Skeletal muscle tissue (tissue), 4 donors: ENCODE data around the gene CLDN4. TPM values are rescaled to one million over a fixed set of nuclear protein-coding genes. Genes with fewer than 3 reads are reported as not detected.
"Not testable (repeated sequence)": the region's sequence is repeated elsewhere in the genome, so short reads cannot be mapped to it uniquely, and the experiment has no call there.

Source experiments
- H3K27ac ChIP-seq: one replicate; pipeline ENCODE4 v1.7.0; 2013; ENCODE audit warnings: mild to moderate bottlenecking, low read depth, low read length, inconsistent platforms
- H3K27me3 ChIP-seq, 3 donors: one replicate each; pipeline ENCODE4 v1.7.0; 2013; ENCODE audit warnings: low read length in 3 of 3; ENCODE audit not compliant: control insufficient read depth in 3 of 3, insufficient read depth in 3 of 3
- H3K36me3 ChIP-seq, 3 donors: one replicate each; pipeline ENCODE4 v1.7.0; 2013; ENCODE audit warnings: low read length in 3 of 3; ENCODE audit not compliant: control insufficient read depth in 3 of 3, insufficient read depth in 3 of 3
- H3K4me1 ChIP-seq, 3 donors: one replicate each; pipeline ENCODE4 v1.7.0; 2013; ENCODE audit warnings: low read length in 3 of 3, mild to moderate bottlenecking in 3 of 3; ENCODE audit not compliant: control insufficient read depth in 3 of 3, insufficient read depth in 3 of 3
- H3K4me3 ChIP-seq, 3 donors: one replicate each; pipeline ENCODE4 v1.7.0; 2013; ENCODE audit warnings: low read length in 3 of 3
- H3K9ac ChIP-seq, 3 donors: one replicate each; pipeline ENCODE4 v1.7.0; 2013; ENCODE audit warnings: low read length in 3 of 3, mild to moderate bottlenecking in 3 of 3, moderate library complexity in 2 of 3, low read depth in 1 of 3
- H3K9me3 ChIP-seq, 3 donors: one replicate each; pipeline ENCODE4 v1.7.0; 2013; ENCODE audit warnings: low read length in 3 of 3; ENCODE audit not compliant: control insufficient read depth in 3 of 3
- total RNA-seq: library from RNA; depleted of rRNA; stranded (reverse); fragments of >200 nt; gene quantifications from one replicate; pipeline ENCODE4 v1.2.3, GENCODE V29; 2014
- donor health status: Osteomylitis.

Gene CLDN4, protein sequence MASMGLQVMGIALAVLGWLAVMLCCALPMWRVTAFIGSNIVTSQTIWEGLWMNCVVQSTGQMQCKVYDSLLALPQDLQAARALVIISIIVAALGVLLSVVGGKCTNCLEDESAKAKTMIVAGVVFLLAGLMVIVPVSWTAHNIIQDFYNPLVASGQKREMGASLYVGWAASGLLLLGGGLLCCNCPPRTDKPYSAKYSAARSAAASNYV
- not detected for total RNA-seq

DNA sequence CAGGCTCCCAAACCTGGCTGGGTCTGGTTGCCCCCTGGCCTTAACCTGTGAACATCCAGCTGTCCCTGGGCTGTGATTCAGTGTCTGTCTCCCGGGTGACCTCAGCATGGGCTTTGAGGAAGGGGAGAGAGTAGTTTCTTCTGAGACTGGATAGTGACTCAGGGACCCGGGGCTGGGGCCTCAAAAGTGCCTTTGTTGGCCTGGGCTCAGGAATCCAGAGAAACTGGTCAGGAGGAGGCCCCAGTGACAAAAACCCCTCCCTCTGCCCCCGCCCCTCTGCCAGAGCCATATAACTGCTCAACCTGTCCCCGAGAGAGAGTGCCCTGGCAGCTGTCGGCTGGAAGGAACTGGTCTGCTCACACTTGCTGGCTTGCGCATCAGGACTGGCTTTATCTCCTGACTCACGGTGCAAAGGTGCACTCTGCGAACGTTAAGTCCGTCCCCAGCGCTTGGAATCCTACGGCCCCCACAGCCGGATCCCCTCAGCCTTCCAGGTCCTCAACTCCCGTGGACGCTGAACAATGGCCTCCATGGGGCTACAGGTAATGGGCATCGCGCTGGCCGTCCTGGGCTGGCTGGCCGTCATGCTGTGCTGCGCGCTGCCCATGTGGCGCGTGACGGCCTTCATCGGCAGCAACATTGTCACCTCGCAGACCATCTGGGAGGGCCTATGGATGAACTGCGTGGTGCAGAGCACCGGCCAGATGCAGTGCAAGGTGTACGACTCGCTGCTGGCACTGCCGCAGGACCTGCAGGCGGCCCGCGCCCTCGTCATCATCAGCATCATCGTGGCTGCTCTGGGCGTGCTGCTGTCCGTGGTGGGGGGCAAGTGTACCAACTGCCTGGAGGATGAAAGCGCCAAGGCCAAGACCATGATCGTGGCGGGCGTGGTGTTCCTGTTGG is at the start of gene CLDN4:
Gene CLDN4, plus strand, starts transcription at position 316 of the 903 bp plus-strand sequence. Its CDS starts 206 bp downstream, at position 522.
- Histone ChIP-seq H3K27me3 (peaks cover 0 to 25% (median 11%) of the 10 kb centered on the region in 3 donors), H3K4me1 (peaks cover 11% of the 10 kb centered on the region in 3 donors), H3K27ac (no peak within 1 kb of the TSS), H3K36me3 (no peaks in the 10 kb centered on the region), H3K9ac (no peak within 1 kb of the TSS), H3K9me3 (no peaks in the 10 kb centered on the region), H3K4me3 (peak within 1 kb of the TSS in 1 of 3 donors; percentile 2)

DNA sequence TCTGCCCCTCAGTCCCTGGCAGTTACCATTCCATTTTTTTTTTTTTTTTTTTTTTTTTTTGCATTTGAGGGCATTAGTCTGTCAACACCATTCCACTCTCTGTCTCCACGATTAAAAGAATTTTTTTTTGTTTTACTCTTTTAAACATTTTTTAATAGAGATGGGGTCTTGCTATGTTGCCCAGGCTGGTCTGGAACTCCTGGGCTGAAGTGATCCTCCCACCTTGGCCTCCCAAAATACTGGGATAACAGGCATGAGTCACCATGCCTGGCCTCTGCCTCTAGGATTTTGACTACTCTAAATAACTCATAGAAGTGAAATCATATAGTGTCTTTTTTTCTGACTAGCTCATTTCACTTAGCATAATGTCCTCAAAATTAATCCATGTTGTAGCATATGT is 44.2 kb upstream of the CLDN4 start:
- Histone ChIP-seq H3K9me3 (no peaks in the 10 kb centered on the region), H3K4me3 (no peak overlapping the region), H3K27ac (no peak overlapping the region), H3K36me3 (no peaks in the 10 kb centered on the region), H3K27me3 (no peaks in the 10 kb centered on the region), H3K4me1 (no peaks in the 10 kb centered on the region), H3K9ac (no peak overlapping the region)

DNA sequence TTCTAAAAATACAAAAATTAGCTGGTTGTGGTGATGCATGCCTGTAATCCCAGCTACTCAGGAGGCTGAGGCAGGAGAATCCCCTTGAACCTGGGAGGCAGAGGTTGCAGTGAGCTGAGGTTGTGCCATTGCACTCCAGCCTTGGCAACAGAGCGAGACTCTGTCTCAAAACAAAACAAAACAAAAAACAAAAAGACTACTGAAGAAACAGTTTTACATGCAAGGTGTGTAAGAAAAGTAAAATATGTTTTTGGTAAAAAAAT is 43.1 kb upstream of the CLDN4 start:
- not testable (repeated sequence) for H3K9me3 ChIP-seq, H3K9ac ChIP-seq, H3K4me1 ChIP-seq, H3K27ac ChIP-seq, H3K4me3 ChIP-seq, H3K36me3 ChIP-seq, H3K27me3 ChIP-seq

DNA sequence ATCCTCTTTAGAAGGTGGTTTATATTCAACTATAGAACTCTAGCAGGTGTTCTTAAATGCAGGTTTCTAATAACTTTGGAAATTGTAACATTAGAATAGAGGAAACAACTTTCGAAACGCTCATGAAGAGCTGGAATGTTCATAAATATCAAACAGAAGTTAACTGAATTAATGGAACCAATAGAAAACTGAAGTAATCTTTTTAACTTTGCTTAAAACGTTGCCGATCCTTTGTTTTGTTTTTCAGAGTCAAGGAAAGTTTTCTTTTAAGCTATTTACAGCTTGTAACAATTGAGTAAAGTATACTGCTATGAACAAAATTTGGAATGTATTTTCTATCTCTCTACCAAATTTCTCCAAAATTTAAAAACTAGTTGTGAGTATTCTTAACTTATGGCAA is 41.7 kb upstream of the CLDN4 start:
- H3K36me3 ChIP-seq: no peaks in the 10 kb centered on the region
- H3K4me1 ChIP-seq: no peaks in the 10 kb centered on the region
- H3K4me3 ChIP-seq: no peak overlapping the region
- no peak overlapping the region for H3K27ac ChIP-seq
- H3K9ac ChIP-seq: no peak overlapping the region
- H3K27me3 ChIP-seq: no peaks in the 10 kb centered on the region
- H3K9me3 ChIP-seq: no peaks in the 10 kb centered on the region

DNA sequence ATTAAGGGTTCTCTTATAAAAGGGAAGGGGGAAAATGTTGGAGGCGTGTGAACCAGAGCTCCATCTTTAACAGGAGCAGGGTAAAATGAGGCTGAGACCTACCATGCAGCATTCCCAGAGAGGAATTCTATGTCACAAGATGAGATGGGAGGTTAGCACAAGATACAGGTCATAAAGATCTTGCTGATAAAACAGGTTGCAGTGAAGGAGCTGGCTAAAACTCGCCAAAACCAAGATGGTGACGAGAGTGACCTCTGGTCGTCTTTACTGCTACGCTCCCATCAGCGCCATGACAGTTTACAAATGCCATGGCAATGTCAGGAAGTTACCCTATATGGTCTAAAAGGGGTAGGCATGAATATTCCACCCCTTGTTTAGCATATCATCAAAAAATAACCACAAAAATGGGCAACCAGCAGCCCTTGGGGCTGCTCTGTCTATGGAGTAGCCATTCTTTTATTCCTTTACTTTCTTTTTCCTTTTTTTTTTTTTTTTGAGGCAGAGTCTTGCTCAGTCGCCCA is 39.6 kb upstream of the CLDN4 start:
- H3K9ac ChIP-seq, H3K4me3 ChIP-seq, H3K36me3 ChIP-seq, H3K9me3 ChIP-seq, H3K4me1 ChIP-seq, H3K27me3 ChIP-seq, H3K27ac ChIP-seq: not testable (repeated sequence)

DNA sequence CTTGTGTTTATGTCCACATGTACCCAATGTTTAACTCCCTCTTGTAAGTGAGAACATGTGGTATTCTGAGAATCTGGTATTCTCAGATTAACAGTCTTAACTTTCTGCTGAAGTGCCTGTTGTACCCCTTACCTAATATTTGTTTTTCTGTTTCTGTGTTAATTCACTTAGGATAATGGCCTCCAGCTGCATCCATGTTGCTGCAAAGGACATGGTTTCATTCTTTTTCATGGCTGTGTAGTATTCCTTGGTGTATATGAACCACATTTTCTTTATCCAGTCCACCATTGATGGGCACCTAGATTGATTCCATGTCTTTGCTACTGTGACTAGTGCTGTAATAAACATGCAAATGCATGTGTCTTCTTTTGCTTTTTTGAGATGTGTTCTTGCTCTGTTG is 35.6 kb upstream of the CLDN4 start:
- H3K27ac ChIP-seq, H3K36me3 ChIP-seq, H3K9ac ChIP-seq, H3K4me1 ChIP-seq, H3K27me3 ChIP-seq, H3K4me3 ChIP-seq, H3K9me3 ChIP-seq: not testable (repeated sequence)

DNA sequence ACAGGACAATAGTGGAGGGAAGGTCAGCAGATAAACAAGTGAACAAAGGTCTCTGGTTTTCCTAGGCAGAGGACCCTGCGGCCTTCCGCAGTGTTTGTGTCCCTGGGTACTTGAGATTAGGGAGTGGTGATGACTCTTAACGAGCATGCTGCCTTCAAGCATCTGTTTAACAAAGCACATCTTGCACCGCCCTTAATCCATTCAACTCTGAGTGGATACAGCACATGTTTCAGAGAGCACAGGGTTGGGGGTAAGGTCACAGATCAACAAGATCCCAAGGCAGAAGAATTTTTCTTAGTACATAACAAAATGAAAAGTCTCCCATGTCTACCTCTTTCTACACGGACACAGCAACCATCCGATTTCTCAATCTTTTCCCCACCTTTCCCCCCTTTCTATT is 34.1 kb upstream of the CLDN4 start:
- not testable (repeated sequence) for H3K27ac ChIP-seq, H3K9me3 ChIP-seq, H3K4me1 ChIP-seq, H3K4me3 ChIP-seq, H3K27me3 ChIP-seq, H3K36me3 ChIP-seq, H3K9ac ChIP-seq

DNA sequence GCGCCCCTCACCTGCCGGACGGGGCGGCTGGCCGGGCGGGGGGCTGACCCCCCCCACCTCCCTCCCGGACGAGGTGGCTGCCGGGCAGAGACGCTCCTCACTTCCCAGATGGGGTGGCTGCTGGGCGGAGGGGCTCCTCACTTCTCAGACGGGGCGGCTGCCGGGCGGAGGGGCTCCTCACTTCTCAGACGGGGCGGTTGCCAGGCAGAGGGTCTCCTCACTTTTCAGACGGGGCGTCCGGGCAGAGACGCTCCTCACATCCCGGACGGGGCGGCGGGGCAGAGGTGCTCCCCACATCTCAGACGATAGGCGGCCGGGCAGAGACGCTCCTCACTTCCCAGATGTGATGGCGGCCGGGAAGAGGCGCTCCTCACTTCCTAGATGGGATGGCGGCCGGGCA is 33.6 kb upstream of the CLDN4 start:
- not testable (repeated sequence) for H3K27ac ChIP-seq, H3K9me3 ChIP-seq, H3K36me3 ChIP-seq, H3K9ac ChIP-seq, H3K4me1 ChIP-seq, H3K27me3 ChIP-seq, H3K4me3 ChIP-seq

DNA sequence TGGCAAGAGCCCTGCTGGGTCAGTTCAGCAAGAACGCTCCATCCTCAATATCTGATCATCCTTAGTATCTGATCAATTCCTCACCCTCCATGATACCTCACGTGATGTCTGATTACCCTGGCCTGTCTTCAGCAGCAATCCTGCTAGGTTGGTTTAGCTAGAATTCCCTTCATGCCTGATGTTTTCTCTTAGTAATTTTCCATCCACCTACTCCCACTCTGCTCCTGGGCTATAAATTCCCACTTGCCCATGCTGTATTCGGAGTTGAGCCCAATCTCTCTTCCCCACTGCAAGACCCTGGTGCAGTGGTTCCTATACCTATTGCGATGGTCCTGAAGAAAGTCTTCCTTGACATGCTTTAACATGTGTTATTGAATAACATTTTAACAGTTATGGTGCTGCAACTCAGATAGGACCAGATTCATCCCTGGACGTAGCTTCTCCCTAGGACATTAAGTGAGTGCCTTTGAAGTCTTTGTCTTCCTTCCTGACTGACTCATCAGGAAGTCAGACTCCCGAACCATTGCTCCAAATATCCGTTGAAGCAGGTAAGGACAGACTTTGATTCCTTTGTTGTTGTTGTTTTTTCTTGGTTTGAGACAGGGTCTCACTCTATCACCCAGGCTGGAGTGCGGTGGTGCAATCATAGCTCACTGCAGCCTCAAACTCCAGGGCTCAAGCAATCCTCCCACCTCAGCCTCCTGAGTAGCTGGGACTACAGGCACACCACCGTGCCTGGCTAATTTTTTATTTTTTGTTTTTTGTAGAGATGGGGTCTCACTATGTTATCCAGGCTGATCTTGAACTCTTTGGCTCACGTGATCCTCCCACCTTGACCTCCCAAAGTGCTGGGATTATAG is 31.3 kb upstream of the CLDN4 start:
- H3K9me3 ChIP-seq: no peaks in the 10 kb centered on the region

DNA sequence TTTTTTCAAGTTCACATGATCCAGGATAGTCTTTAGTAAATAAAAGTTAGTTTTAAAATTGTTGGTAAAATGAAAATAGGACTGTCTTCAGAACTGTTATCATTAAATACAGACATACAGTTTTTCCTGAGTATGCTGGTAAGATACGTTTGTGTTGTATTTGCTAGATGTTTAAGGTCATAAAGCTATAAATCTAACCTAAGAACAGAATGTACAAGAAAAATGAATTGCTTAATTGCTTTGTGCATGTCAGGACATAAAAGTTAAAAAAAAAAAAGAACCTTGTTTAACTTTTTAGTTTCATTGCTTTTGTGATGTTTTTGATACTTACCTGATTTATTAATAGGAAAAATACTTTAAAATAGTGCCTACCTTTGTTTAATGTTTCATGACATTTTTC is 29.2 kb upstream of the CLDN4 start:
- no peak overlapping the region for H3K27ac ChIP-seq
- no peak overlapping the region for H3K4me3 ChIP-seq
- H3K36me3 ChIP-seq: no peaks in the 10 kb centered on the region
- H3K9ac ChIP-seq: no peak overlapping the region
- H3K4me1 ChIP-seq: no peaks in the 10 kb centered on the region
- H3K27me3 ChIP-seq: peaks cover 0 to 2% (median 0%) of the 10 kb centered on the region in 3 donors
- H3K9me3 ChIP-seq: no peaks in the 10 kb centered on the region

More for the DNA sequence above, 31.3 kb upstream of the CLDN4 start:
- Histone ChIP-seq H3K4me1 (no peaks in the 10 kb centered on the region), H3K27me3 (peaks cover 0 to 2% (median 0%) of the 10 kb centered on the region in 3 donors), H3K4me3 (no peak overlapping the region), H3K27ac (no peak overlapping the region), H3K36me3 (no peaks in the 10 kb centered on the region), H3K9ac (no peak overlapping the region)
